K562 treated with DMSO at 1 percent for 12 hours (cell line): Measurements from ENCODE around the gene IL31. TPM values are rescaled to one million over a fixed set of nuclear protein-coding genes. Genes with fewer than 3 reads are reported as not detected.

Experiments used
- total RNA-seq: library from RNA; unstranded; fragments of 300-600 nt; gene quantifications from 2 replicates; pipeline ENCODE4 v1.2.3, GENCODE V29; 2022; ENCODE audit not compliant: insufficient read depth

The IL31 gene
- not detected in 2 replicates for total RNA-seq

DNA sequence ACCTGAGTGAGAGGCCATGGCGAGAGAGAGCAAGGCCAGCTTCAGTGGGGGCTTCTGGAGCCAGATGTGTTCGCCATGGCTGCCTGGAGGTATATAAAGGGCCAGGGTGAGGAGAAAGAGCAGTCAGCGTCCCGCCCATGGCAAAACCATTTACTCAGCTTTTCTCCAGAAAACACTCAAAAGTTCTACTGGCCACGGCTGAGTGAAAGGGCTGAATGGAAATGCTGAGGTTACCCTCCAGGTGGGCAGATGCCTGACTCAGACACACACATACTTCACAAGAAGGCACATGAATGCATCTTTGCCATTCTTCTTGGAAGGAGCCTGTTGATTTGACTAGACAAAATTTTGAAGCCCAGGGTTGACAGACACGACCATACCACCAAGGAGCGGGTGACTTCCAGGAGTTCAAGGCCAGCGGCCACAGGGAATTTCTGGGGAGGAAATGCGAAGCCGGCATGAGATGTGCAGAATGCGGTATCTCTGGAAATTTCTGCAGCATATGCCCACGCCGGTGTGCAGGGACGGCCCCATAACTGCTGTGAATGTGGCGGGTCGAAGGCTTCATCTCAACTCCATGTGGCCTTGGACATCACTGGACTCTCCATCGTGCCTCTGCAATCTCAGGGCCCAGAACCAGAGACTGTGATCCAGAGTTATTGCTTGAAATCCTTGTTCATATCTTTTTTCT is at the start of gene IL31:
Gene IL31, minus strand, starts transcription at position 67 of the 691 bp plus-strand sequence. Its CDS starts 49 bp downstream, at position 18.

DNA sequence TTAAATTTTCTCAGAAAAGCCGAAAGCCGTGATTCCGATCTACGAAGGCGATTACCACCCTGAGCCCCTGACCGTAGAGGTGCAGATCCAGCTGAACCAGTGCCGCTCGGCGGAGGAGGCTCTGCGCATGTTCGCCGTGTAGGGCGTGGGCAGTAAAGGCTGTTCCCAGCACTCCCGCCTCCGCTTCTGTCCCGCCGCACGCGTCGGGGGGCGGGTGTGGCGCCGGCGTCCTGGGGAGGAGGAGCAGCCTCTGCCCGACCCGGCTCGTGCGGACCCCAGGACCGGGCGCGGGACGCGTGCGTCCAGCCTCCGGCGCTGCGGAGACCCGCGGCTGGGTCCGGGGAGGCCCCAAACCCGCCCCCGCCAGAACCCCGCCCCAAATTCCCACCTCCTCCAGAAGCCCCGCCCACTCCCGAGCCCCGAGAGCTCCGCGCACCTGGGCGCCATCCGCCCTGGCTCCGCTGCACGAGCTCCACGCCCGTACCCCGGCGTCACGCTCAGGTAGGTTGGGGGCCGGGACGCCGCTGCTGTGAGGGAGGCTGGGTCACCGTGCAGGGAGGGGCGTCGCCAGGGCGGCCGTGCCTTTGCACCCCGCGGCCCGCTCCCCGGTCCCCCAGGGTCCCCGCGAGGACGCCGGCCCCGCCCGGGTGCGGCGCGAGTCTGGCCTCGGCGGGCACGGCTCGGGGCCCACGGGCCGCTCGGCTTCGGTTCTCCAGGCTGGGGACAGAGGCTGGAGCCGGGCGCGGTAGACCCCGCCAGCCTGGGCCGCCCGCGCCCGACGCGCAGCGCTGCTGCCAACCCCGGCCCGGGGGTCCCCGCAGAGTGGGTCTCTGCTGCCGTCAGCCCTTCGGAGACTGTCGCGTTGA is 29.5 kb upstream of the IL31 start, which contains the start of gene B3GNT4:
Gene B3GNT4, plus strand, starts transcription at position 409 of the 866 bp plus-strand sequence. CDS start 910 bp downstream, outside the sequence.

GRCh38 chr12:122182887-122183587 is 9.0 kb upstream of the IL31 start, which contains the start of gene LRRC43:
TSS of gene LRRC43 (plus strand) at chr12:122183123. CDS start at chr12:122183145, 22 bp downstream.

Other genes with a start within 250 kb of the IL31 start
- 8.0 and 22.2 TPM in 2 replicates for gene BCL7A, start 152.3 kb downstream of the IL31 start, total RNA-seq
- 12.7 and 43.3 TPM in 2 replicates for gene MLXIP, start 95.5 kb downstream of the IL31 start, total RNA-seq
- not detected in 2 replicates for gene LRRC43, start 8.9 kb upstream of the IL31 start, total RNA-seq
- 1.0 and 3.8 TPM in 2 replicates for gene B3GNT4, start 29.5 kb upstream of the IL31 start, total RNA-seq
- 64.7 and 79.1 TPM in 2 replicates for gene DIABLO, start 51.8 kb upstream of the IL31 start, total RNA-seq
- gene VPS33A, start 92.3 kb upstream of the IL31 start, total RNA-seq, result 12.9 and 27.0 TPM in 2 replicates
- 15.0 and 46.8 TPM in 2 replicates for gene CLIP1, start 248.4 kb upstream of the IL31 start, total RNA-seq